Measurements from ENCODE around the gene NFIX.

GRCh38 chr19:12987190-12987589 is 8.1 kb upstream of the NFIX start:
- TF ChIP-seq CTCF (IDR thresholded peaks at IDR 0.05; ENCODE audit: low read depth, low read length) (no peak), EZH2phosphoT487 (IDR thresholded peaks at IDR 0.05; ENCODE audit: low read depth) (no peak)

All from OCI-LY3 (cell line).